CD14-positive monocyte (primary cell): Measurements from ENCODE around the gene PRICKLE4. TPM values are rescaled to one million over a fixed set of nuclear protein-coding genes. Genes with fewer than 3 reads are reported as not detected.

Source experiments
- DNase-seq, 3 donors: peaks; one replicate each; pipeline ENCODE4 v3.0.0-alpha.2; 2011 to 2022
- H2AFZ ChIP-seq: 2 replicates; pipeline ENCODE4 v1.6.0; 2012; ENCODE audit warnings: mild to moderate bottlenecking, low read depth, low read length, inconsistent platforms; ENCODE audit not compliant: insufficient read depth, poor library complexity, severe bottlenecking
- H3K27ac ChIP-seq, 2 donors: 1 replicate in 1 of 2; 2 replicates in 1 of 2; pipeline ENCODE4 v1.5.1; 2012 to 2013; ENCODE audit warnings: low read length in 2 of 2, control low read depth in 1 of 2, inconsistent platforms in 1 of 2, low read depth in 1 of 2, mild to moderate bottlenecking in 1 of 2
- H3K27me3 ChIP-seq, 2 donors: one replicate each; pipeline versions ENCODE4 v1.6.0 to v1.6.1; 2011 to 2013; ENCODE audit warnings: low read length in 2 of 2; ENCODE audit not compliant: control insufficient read depth in 2 of 2, insufficient read depth in 2 of 2
- H3K36me3 ChIP-seq, 2 donors: replicated peaks in 1 of 2; 1 replicate in 1 of 2; 2 replicates in 1 of 2; pipeline versions ENCODE4 v1.5.1 to v1.6.1; 2012 to 2013; ENCODE audit warnings: low read length in 2 of 2, control low read depth in 1 of 2, inconsistent platforms in 1 of 2, mild to moderate bottlenecking in 1 of 2; ENCODE audit not compliant: insufficient read depth in 2 of 2, control insufficient read depth in 1 of 2
- H3K4me1 ChIP-seq, 2 donors: 1 replicate in 1 of 2; 2 replicates in 1 of 2; pipeline versions ENCODE4 v1.5.1 to v1.6.1; 2012 to 2013; ENCODE audit warnings: low read length in 2 of 2, control low read depth in 1 of 2, inconsistent platforms in 1 of 2, mild to moderate bottlenecking in 1 of 2, moderate library complexity in 1 of 2; ENCODE audit not compliant: insufficient read depth in 2 of 2, control insufficient read depth in 1 of 2
- H3K4me2 ChIP-seq: replicated peaks from 2 replicates; pipeline ENCODE3; 2012; ENCODE audit warnings: low read length, moderate library complexity, mild to moderate bottlenecking; ENCODE audit not compliant: poor library complexity, severe bottlenecking; ENCODE audit errors: extremely low read depth
- H3K4me3 ChIP-seq, 3 experiments: fragments of 200-600 bp in 1 of 3; sonication (generic) in 1 of 3; replicated peaks in 1 of 3; 1 replicate in 2 of 3; 2 replicates in 1 of 3; pipeline ENCODE4 v1.5.1; 2011 to 2013; ENCODE audit warnings: low read length in 3 of 3, mild to moderate bottlenecking in 3 of 3, control low read depth in 2 of 3, low read depth in 2 of 3, inconsistent platforms in 1 of 3, moderate library complexity in 1 of 3
- H3K79me2 ChIP-seq: 2 replicates; pipeline ENCODE4 v1.6.0; 2012; ENCODE audit warnings: mild to moderate bottlenecking, control low read depth, inconsistent platforms, low read length, moderate library complexity; ENCODE audit not compliant: insufficient read depth
- H3K9ac ChIP-seq: 2 replicates; pipeline ENCODE4 v1.6.0; 2017; ENCODE audit warnings: low read length, mild to moderate bottlenecking; ENCODE audit not compliant: insufficient read depth, poor library complexity, severe bottlenecking
- H3K9me3 ChIP-seq, 2 donors: replicated peaks in 1 of 2; 1 replicate in 1 of 2; 2 replicates in 1 of 2; pipeline versions ENCODE4 v1.5.1 to v1.6.1; 2012 to 2013; ENCODE audit warnings: low read length in 2 of 2, control low read depth in 1 of 2; ENCODE audit not compliant: control insufficient read depth in 1 of 2, insufficient read depth in 1 of 2
- H4K20me1 ChIP-seq: 2 replicates; pipeline ENCODE4 v1.6.0; 2012; ENCODE audit warnings: mild to moderate bottlenecking, low read length, control low read depth, moderate library complexity; ENCODE audit not compliant: insufficient read depth
- H3K27ac Mint-ChIP-seq, 7 donors: one replicate each; pipeline ENCODE4 v1.8.0; 2020; ENCODE audit warnings: mild to moderate bottlenecking in 7 of 7, mixed read lengths in 7 of 7, moderate library complexity in 6 of 7, inconsistent platforms in 2 of 7
- H3K27me3 Mint-ChIP-seq, 3 donors: one replicate each; pipeline ENCODE4 v1.8.0; 2021 to 2022; ENCODE audit warnings: low read depth in 3 of 3, mild to moderate bottlenecking in 3 of 3, mixed read lengths in 3 of 3, moderate library complexity in 3 of 3, inconsistent platforms in 1 of 3
- H3K36me3 Mint-ChIP-seq, 2 donors: one replicate each; pipeline ENCODE4 v1.8.0; 2020; ENCODE audit warnings: mixed read lengths in 2 of 2, inconsistent platforms in 1 of 2, mild to moderate bottlenecking in 1 of 2
- H3K4me1 Mint-ChIP-seq: one replicate; pipeline ENCODE4 v1.8.0; 2020; ENCODE audit warnings: mild to moderate bottlenecking, mixed read lengths
- H3K4me3 Mint-ChIP-seq, 2 donors: one replicate each; pipeline ENCODE4 v1.8.0; 2020; ENCODE audit warnings: mild to moderate bottlenecking in 2 of 2, mixed read lengths in 2 of 2, moderate library complexity in 1 of 2
- H3K9me3 Mint-ChIP-seq, 7 donors: one replicate each; pipeline ENCODE4 v1.8.0; 2020 to 2022; ENCODE audit warnings: mixed read lengths in 7 of 7, mild to moderate bottlenecking in 6 of 7, moderate library complexity in 6 of 7, inconsistent platforms in 2 of 7
- WGBS: methylation state at CpG from one replicate; pipeline ENCODE4 v1.1.5; 2013; ENCODE audit warnings: missing lambda C conversion rate; ENCODE audit not compliant: insufficient coverage; 5-methylcytosine and 5-hydroxymethylcytosine counted together
- intact Hi-C, 2 donors: fragments of 100-400 bp; cut with micrococcal nuclease; formaldehyde crosslinking; loops; one replicate each; pipeline versions ENCODE4 v1.15.0 to v1.15.1; 2023
- polyA plus RNA-seq, 3 donors: library from polyadenylated mRNA; depleted of rRNA in 1 of 3; unstranded in 2 of 3; stranded (reverse) in 1 of 3; fragments of 300-500 nt in 2 of 3; fragments of >200 nt in 1 of 3; fragmentation: Illumina TruSeq in 2 of 3; gene quantifications; 1 replicate in 2 of 3; 2 replicates in 1 of 3; pipeline ENCODE4 v1.2.3, GENCODE V29; 2012 to 2021
- TF ChIP-seq, protein P1 (sequence below): fragments of 200-600 bp; IDR thresholded peaks from one replicate; pipeline ENCODE4 v1.8.0; 2022; ENCODE audit warnings: antibody characterized with exemption, mild to moderate bottlenecking

PRICKLE4 gene
- polyA plus RNA-seq, 3 donors = 0.88 TPM; not detected in 2

DNA sequence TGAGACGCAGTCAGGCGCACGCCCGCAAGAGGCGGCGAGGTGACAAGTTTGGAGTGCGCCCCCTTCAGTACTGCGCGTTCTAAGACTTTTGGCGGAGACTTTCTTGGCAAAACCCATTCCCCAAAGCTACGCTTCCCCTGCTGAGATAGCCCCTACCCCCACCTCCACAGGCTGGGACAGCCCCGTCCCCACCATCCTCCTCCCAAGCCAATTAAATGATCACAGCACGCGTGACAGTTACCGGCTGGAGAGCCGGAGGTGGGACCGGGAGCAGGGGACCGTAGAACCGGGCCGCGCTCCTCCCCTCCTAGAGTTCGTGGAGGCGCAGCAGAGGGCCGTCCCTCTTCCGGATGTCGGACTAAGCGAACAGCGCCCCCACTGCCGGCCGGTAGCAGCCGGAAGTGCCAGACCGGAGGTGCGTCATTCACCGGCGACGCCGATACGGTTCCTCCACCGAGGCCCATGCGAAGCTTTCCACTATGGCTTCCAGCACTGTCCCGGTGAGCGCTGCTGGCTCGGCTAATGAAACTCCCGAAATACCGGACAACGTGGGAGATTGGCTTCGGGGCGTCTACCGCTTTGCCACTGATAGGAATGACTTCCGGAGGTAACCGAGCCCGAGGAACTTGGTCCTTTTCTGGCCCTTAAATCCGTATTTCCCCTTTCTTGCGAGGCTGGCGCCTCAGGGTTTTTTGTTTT is 6.8 kb downstream of the PRICKLE4 start, which contains the start of gene TOMM6:
Gene TOMM6 (plus strand): TSS at position 476 of the 699 bp plus-strand sequence. CDS start 4 bp downstream, at position 480.
- Mint-ChIP-seq H3K4me1 (peaks cover 32% of the 10 kb centered on the region), H3K36me3 (peaks cover 28 to 32% of the 10 kb centered on the region in 2 donors), H3K9me3 (no peaks in the 10 kb centered on the region), H3K27me3 (peaks cover 0 to 5% (median 4%) of the 10 kb centered on the region in 3 donors), H3K27ac (peak within 1 kb of the TSS; percentile 93 to 97 (median 95)), H3K4me3 (peak within 1 kb of the TSS; percentile 88 to 94)
- under 1% methylated on average over 55 of the region's 55 CpGs for WGBS
- Histone ChIP-seq H3K27ac (peak within 1 kb of the TSS; percentile 82 to 86), H3K4me3 (peak within 1 kb of the TSS; percentile 78 to 99 (median 83)), H3K9me3 (no peaks in the 10 kb centered on the region), H3K79me2 (peaks cover 23% of the 10 kb centered on the region), H3K27me3 (no peaks in the 10 kb centered on the region), H4K20me1 (peaks cover 22% of the 10 kb centered on the region), H3K4me1 (peaks cover 30 to 58% of the 10 kb centered on the region in 2 donors), H3K4me2 (peak within 1 kb of the TSS; percentile 95), H2AFZ (peak within 1 kb of the TSS; percentile 75), H3K9ac (peak within 1 kb of the TSS; percentile 80), H3K36me3 (peaks cover 28 to 35% of the 10 kb centered on the region in 2 donors)
- peak; percentile 92 to 93 (median 93) for DNase-seq
- TF ChIP-seq, protein P1, sequence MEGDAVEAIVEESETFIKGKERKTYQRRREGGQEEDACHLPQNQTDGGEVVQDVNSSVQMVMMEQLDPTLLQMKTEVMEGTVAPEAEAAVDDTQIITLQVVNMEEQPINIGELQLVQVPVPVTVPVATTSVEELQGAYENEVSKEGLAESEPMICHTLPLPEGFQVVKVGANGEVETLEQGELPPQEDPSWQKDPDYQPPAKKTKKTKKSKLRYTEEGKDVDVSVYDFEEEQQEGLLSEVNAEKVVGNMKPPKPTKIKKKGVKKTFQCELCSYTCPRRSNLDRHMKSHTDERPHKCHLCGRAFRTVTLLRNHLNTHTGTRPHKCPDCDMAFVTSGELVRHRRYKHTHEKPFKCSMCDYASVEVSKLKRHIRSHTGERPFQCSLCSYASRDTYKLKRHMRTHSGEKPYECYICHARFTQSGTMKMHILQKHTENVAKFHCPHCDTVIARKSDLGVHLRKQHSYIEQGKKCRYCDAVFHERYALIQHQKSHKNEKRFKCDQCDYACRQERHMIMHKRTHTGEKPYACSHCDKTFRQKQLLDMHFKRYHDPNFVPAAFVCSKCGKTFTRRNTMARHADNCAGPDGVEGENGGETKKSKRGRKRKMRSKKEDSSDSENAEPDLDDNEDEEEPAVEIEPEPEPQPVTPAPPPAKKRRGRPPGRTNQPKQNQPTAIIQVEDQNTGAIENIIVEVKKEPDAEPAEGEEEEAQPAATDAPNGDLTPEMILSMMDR = peak; percentile 87
- intact Hi-C loops = loop anchor here (2.0 to 10.0 kb wide), 8 partner anchors 53 to 427 kb away; partner anchors contain the start of genes BYSL (in 2 of the 2), MED20 (in 2 of the 2), TAF8 (in 2 of the 2) and USP49 (in 2 of the 2)

DNA sequence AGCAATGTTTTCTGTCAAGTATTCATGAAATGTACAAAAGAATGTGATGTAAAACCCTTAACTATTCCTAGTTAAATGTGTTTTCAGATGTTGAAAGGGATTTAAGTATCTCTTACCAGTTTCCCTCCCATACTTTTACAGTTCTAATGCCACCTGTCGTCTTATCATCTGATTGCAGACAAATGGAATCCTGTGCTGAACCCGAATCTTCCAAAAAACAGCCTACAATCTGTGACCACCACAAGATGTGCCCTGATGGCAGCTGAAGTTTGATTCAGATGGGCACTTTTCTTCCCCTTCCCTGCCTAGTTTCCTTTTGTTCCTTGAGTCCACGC is 8.8 kb downstream of the PRICKLE4 start:
- H3K36me3 ChIP-seq = peaks cover 28 to 42% of the 10 kb centered on the region in 2 donors
- H3K4me1 ChIP-seq = peaks cover 22 to 48% of the 10 kb centered on the region in 2 donors
- H4K20me1 ChIP-seq = peaks cover 22% of the 10 kb centered on the region
- no peak overlapping the region for H3K4me2 ChIP-seq
- H2AFZ ChIP-seq = no peak overlapping the region
- WGBS = 96% methylated on average over 2 of the region's 3 CpGs
- Mint-ChIP-seq H3K27ac (peak overlapping the region in 3 of 7 donors; percentile 15 to 95 (median 60)), H3K4me1 (peaks cover 23% of the 10 kb centered on the region), H3K4me3 (no peak overlapping the region), H3K36me3 (peaks cover 37 to 41% of the 10 kb centered on the region in 2 donors), H3K27me3 (peaks cover 0 to 2% (median 0%) of the 10 kb centered on the region in 3 donors), H3K9me3 (no peaks in the 10 kb centered on the region)
- H3K4me3 ChIP-seq = no peak overlapping the region
- H3K79me2 ChIP-seq = peaks cover 23% of the 10 kb centered on the region
- TF ChIP-seq, protein P1 = no peak
- H3K27ac ChIP-seq = peak overlapping the region in 1 of 2 donors; percentile 24
- intact Hi-C loops = loop anchor here (5.0 to 10.0 kb wide), 5 partner anchors 105 to 425 kb away; partner anchors contain the start of genes USP49 (in 2 of the 2), BYSL (in 1 of the 2), MED20 (in 1 of the 2) and MRPS10 (in 1 of the 2)
- H3K9ac ChIP-seq = no peak overlapping the region
- H3K27me3 ChIP-seq = no peaks in the 10 kb centered on the region
- no peak for DNase-seq
- no peaks in the 10 kb centered on the region for H3K9me3 ChIP-seq
